GM11168 (cell line): ENCODE results near the gene COL5A1.

Source experiments
- in situ Hi-C: fragments of 300-500 bp; cut with MboI; formaldehyde crosslinking; loops from one replicate; pipeline ENCODE4 v1.12.0; 2022; ENCODE audit warnings: low sequenced_read_pairs; ENCODE audit not compliant: unreplicated experiment

Gene COL5A1

DNA sequence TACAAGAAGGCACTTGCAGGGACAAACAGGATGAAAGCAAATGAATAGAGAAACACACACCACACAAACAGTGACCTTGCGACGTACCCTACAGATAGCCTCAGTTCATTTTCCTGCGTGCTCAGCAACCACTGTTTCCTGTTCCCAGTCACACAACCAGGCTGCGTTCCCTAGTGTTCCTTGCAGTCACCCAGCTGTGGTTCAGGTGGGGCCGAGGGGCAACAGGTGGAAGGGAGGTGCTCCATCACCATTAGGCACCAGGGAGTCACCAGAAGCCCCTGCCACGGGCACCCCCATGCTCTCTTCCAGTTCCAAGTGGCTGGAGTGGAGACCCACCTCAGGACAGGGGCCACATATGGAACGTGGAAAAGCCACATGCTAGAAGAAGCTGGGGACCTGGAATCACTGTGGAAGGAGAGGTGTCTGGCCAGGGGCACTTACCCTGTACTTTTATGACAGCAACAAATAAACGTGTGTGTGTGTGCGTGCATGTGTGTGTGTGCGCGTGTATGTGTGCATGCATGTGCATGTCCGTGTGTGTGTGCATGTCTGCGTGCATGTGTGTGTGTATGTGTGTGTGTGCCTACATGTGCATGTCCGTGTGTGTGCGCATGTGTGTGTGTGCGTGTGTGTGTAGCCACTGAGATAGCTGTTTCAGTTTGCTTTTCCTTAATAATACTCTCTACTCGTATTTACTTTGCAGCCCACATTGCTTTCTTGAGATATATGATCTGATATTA, 220.2 kb downstream of the COL5A1 start:
- in situ Hi-C loops, result no loop called here

DNA sequence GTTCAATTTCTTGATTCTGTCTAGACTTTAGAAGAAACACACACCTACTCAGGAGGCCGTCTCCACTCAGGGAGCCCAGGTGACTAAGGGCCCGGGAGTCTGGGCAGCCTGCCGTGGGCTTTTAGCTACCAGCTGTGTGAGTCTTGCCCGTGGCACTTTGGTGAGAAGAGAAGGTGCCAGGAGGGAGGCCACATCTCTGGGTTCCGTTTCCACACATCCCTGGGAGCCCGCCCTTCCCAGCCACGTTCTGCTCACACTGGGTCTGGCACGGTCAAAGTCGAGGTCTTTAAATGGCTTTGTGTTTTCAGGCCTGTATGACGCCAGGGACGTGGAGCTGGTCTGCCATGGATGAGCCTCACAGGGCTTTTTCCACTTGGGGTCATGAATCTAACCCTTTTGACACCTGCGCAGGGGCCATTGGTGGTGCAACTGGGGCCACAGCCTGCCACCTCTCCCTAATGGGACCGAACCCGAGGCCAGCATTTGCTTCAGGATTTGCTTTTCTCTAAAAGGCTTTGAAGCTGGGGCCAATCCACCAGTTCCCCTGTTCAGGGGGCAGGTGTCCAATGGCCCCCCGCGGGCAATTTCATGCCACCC, 221.8 kb downstream of the COL5A1 start:
- in situ Hi-C loops, result no loop called here

DNA sequence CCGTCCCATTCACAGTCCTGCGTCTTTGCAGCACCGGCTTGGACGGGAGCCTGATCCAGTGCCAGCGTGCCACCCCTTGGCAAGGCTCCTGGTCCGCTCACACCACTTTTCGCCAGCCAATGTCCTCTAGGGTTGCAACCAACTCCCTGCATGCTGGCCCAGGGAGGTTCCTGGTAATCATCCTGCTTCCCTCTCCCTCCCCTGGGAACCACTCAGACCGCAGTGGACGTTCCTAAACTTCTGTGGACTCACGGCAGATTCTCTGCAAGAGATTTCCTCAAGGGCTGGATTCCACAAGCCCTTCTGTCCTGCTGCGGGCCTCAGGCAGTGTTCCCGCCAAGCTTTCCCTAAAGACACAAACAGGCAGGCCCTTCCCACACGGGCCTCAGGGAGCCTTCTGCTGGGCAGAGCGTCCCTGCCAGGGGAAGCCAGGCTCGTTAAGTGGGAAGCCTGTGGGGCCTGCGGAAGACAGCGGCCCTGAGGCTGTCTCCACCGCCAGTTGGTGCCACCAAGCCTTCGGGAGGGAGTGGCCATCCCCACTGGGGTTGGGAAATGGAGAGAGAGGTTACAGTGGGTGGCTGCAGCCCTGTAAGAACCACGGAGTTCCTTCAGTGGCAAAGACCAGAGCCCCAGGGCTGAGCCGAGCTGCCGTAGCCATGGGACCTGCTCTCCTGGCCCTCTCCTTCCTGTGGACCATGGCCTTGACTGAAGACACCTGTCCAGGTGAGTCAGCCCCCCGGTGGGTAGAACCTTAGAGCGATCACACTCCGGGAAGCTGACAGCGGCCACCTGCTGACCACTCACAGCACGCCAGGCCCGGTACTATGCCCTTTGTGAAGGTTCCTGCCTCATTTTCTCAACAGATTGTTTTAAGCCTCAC, 222.6 kb downstream of the COL5A1 start:
- in situ Hi-C loops, result no loop called here

DNA sequence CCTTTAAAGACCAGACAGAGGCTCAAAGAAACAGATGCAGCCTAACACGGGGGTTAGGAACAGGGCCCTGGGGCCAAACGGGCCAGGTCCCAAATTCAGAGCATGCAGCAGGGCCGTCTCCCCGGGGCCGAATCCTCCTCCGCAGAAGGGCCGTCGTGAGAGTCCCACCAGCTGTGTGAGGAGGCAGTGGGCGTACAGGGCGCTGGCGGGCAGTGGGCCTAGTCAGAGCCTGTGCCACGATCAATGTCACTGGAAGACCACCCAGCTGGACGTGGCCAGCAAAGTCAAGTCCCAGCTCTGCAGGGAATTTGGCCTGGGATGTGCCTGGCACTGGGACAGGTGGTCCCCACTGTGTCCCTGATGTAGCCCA, 223.2 kb downstream of the COL5A1 start:
- in situ Hi-C loops, result no loop called here

DNA sequence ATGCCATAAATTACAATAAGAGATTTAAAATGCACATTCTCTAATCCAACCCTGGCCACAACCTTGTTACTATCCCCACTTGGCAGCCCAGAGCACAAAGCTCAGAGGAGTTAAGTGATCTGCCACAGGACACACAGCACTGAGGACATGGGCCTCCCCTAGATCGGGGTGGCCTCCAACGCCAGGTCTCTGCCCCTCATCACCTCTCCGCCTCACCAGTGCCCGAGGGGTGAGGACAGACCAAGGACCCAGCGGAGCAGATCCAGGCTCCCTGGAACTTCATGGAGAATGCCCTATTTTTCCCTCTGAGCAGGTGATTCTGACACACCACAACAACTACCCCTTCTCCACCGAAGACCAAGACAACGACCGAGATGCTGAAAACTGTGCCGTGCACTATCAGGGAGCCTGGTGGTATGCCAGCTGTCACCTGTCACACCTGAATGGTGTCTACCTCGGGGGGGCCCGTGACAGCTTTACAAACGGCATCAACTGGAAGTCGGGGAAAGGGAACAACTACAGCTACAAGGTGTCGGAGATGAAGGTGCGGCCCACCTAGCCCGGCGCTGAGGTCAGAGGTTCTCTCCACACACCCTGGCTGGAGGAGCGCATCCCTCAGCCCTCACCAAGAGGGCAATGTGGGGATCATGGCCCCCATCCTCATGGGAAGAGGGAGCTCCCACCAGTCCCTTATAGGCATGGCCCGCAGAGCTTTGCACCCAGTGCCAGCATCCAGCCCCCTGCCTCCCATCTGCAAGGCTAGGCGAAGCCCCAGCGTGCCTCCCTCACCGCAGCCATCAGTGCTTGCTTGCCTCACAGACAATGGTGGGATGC, 226.5 kb downstream of the COL5A1 start:
- in situ Hi-C loops, result no loop called here

DNA sequence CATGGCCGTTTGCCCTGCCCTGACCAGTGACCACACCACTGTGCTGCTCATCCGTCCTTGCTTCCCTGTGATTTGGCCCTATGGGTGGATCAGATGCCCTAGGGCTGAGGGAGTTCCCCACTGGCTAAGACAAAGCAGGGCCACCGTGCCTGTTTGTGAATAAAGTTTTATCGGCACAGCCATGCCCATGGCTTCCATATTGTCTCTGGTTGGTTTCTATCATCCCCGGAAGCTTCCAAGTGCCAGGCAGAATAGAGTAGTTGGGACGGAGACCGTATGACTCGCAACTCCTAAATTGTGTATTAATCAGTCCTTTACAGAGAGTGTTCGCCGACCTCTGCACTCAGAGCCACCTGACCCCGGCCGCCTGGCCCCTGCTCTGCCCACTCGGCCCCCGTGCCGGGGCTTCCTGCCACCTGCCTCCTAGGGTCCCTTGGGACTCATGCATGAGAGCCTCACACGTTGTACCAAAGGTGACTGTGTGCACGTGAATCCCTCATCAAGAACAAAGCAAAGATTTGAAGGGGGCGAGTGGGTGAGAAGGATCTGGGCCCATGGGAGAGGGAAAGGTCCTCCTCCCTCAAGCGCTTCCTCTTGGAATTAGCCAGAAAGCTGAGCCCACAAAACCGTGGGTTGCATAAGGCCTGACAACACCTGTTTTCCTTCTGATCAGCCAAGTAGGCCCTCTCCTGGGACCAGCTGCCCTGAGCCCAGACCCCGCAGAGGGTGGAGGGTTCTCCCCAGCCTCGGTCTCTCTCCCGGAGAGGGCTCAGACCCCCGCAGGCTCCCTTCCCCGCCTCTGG, 227.3 kb downstream of the COL5A1 start:
- in situ Hi-C loops, result no loop called here

DNA sequence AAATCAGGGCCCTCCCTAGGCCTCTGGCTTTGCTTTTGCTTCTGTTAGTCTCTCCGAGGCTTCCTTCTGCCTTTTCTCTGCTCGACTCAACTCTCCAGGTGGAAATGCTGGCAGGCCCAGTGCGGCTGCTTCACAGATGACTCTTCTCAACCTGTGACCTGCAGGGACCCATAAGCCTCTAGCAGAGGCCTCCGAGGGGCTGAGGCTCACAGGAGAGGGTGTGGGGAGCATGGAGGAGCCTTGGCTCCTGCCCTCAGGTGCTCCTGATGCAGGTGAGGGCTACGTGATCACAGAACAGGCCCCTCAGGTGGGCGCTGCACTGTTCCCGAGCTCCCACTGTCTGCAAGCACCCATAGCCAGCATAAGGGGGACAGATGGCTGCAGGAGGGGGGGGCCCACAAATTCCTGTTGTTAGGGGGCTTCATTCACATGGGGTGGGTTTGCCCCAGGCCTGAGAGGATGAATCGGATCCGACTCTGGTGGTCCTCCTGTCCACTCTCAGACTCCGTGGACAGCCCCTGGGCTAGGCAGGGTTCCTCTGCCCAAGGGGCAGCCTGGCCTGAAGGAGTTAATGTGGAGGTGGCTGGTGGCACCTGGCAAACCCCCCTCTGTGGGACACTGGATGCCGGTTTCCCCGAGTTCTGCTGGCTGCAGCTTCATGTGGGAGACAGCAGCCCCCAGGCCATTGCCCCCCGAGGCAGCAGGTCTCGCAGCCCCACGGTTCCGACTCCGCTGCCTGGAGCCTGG, 228.1 kb downstream of the COL5A1 start:
- in situ Hi-C loops, result no loop called here

DNA sequence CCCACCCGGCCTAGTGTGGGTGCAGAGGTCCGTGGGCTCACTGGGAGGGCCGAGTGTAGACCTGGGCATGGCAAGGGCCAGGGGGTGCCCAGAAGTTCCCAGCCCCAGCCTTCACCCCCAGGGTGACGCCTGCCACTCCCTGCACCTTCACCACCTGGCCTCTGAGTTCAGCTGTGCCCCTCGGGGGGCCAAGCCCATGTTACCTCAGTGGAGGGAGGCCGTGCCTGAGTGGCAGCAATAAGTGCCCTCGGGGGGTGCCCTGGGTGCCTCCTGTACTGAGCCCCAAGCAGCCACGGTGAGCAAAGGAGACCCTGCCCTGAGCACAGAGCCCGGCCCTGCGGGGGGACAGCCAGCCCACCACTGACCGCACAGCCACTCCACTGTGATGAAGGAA, 228.7 kb downstream of the COL5A1 start:
- in situ Hi-C loops, result no loop called here

DNA sequence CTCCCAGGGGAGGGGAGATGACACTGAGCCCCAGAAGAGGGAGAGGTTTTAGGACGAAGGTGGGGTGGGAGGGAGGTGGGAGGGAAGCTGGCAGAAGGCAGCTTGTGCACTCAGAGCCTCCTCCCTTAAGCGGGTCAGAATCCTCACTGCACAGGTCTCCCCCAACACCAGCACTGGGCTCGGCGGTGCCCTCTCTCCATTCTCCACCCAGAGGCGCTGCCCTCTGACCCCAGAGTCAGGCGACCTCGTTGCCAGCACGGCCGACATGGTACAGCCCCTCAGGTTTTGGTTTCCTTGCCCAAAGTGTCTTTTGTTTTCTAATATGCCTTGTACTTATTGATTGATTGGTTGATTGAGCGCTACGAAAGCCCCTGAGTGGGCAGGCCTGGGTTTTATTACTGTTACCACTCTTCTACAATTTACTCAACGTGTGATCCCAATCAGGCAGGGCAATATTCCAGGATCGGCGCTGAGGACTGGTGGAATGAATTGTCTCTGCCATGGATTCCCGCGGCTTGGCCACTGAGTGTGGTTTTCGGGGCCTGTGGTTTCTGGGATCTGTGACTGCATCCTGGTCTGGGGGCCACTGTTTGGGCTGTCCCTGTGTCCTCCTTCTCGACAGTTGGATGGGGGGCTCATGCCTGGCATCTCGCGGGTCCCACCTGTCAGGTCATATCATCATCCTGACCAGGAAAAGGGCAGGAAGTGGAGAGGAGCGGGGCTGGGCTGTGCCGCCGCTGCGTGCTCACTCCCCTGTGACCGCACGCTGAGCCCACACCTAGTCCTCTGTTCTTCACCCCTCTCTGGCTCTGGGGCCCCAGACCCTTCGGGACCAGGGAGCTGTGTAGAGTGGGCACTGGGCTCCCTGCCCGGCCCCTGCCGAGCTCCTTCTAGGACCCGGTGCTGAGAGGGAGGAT, 229.4 kb downstream of the COL5A1 start:
- in situ Hi-C loops, result no loop called here

DNA sequence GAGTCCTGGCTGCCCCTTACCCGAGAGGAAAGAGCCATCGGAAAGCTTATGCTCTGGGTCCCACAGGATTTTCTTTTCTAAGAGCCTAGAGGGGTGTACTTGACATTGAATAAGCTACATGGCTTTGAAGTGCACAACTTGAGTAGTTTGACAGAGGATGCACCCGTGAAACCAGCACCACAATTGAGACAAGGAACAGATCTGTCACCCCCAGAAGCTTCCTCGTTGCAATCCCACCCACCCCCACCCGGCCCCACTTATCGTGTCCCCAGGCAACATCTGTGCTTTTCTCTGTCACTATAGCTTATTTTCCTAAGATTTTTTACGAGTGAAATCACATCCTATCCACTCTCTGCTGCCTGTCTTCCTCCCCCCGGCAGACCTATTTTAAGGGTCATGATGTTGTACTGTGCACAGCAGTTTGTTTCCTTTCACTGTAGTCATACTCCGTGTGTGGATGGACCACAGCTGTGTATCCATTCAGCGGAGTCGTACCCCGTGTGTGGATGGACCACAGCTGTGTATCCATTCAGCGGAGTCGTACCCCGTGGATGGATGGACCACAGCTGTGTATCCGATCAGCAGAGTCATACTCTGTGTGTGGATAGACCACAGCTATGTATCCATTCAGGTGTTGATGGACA, 230.2 kb downstream of the COL5A1 start:
- in situ Hi-C loops, result no loop called here

DNA sequence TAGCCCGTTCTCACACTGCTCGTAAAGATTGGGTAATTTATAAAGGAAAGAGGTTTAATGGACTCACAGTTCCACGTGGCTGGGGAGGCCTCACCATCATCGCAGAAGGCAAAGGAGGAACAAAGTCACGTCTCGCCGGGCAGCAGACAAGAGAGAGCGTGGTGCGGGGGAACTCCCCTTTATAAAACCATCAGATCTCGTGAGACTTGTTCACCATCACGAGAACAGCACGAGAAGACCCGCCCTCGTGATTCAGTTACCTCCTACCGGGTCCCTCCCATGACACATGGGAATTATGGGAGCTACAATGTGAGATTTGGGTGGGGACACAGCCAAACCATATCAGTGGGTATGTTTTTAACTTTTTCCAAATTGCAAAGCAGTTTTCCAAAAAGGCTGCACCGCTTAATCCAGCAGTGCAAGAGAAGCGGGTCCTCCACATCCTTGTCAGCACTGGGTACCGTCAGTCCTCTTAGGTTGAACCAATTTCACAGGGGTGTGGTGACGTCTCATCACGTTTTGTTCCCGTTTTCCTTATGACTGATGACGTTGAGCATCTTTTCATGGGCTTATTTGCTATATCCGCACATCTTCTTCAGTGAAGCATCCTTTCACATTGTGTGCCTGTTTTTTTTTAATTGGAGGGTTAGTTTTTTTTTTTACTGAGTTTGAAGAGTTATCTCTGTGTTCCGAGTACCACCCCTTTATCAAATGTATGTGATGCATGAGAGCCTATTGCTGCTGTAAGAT, 231.1 kb downstream of the COL5A1 start:
- in situ Hi-C loops, result no loop called here

DNA sequence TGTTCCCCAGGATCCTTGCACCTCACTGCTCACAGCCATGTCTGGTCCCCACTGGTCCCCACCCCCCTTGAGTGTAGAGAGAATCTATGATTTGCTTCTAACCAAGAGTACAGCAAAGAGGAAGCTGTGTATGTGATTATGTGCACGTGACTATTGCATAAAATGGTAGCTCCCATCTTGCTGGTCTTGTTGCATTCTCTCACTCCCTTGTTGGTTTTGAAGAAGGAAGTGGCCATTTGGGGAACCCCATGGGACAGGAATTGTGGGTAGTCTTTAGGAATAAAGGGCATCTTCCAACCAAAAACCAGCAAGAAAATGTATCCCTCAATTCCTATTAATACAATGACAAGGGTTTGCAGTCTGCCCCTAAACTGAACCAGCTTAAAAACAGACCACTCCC, 233.8 kb downstream of the COL5A1 start:
- in situ Hi-C loops, result no loop called here

DNA sequence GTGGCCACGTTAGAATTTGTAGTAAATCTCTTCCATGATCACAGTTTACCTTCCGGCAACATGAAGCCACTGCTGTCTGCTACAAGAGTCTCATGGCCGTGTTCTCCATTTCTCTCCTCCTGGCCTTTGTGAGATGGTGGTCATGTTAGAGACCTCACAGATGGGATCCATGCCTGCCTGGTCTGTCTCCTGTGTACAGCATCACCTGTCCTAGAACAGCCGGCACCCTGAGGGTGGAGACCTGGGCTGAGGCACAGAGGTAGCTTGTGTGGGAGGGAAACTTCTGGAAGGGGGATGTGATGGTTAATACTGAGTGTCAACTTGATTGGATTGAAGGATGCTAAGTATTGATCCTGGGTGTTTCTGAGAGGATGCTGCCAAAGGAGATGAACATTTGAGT, 235.9 kb downstream of the COL5A1 start:
- in situ Hi-C loops, result no loop called here

DNA sequence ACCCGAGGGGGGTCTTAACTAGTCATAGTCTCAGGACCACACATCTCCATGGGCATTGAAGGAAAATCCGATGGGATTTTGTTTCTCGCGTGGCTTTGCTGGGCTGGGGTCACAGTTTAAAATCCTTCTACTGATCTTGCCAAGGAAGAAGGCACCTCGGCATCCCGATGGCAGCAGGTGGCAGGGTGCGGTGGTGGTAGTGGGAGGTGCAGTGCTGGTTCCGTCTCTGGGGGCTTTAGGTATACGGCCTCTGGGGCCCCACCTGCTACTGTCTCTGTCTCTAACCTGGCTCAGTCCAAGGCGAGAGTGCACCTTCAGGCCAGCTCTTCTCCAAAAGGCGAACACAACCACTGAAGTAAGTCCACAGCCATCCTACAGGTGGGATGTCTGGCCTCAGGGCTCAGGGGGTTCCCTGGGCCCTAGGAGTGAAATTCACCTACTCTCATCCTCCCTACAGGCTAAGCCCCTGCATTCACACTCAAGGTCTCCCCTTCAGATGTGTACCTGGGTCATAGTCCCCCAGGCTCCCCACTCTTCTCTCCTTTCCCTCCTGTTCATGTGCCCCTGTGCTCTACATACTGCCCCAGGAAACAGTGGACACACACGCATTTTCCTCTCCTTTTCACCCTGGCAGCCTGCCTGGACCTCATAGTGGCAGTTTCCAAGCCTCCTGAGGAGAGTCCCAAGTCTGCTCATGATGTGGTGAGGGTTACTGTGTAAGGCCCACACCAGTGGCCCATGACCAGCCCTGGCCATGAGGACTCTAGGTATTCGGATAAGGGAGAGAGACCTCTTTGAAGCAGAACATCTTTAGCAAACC, 238.3 kb downstream of the COL5A1 start:
- in situ Hi-C loops, result no loop called here

DNA sequence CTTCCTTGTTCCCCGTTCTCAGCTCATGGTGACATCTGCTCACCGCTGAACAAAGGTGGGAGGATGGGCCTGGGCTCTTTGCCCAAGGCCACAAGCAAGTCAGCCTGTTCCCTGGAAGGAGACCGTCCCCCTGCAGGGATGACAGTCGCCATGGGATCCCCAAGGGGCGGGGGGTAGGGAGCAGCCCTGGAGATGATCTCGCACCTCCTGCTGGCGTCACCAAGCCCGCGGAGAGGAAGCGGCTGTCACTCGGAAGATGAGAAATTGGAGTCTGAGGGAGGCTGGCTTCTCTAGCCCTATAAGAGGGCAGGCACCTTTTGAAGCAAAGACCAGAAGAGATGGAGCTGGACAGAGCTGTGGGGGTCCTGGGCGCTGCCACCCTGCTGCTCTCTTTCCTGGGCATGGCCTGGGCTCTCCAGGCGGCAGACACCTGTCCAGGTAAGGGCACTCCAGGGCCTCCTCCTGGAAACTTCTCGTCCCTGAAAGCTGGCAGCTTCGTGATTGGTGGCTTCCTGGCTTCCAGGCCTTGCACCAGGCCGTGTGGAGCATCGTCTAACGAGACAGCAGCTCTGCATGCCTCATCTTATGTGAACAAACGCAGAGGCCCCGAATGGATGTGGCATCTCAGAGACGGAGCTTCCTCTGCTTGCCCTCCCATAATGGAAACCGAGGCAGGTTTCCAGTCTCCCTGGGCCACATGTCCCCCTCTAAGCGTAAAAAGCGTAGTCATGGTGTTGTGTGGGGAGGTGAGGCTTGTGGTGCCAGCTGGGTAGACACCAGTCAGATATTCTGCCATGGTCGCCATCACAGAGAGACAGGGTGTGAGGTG, 239.1 kb downstream of the COL5A1 start, which contains the start of gene FCN2:
FCN2 (plus strand) TSS at position 327 of the 829 bp plus-strand sequence; CDS start at position 339, 12 bp downstream.
- in situ Hi-C loops, result no loop called here
